ENCODE data around the gene HOXC13.

HOXC13 gene

DNA sequence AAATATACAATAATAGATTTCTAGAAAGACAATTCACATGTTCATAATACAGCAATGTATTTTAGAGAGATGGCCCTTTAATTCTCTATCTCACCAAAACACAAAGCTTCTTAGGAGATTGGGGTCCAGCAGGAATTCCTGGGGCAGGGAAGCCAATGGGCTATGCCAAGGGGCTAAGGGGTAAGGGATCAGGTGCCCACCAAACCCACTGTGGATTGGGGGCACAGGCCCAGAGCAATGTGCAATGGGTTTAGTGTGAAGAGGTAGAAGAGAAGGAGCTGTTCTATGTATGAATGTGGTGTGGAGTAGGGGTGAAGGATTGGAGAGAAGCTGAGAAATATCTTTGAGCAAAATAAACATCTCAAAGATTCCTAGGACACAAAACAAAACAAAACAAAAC, 2.6 kb downstream of the HOXC13 start:
- no peak for TF ChIP-seq EZH2phosphoT487 (IDR thresholded peaks at IDR 0.05; ENCODE audit: borderline replicate concordance, low read length)
- TF ChIP-seq, protein P1, sequence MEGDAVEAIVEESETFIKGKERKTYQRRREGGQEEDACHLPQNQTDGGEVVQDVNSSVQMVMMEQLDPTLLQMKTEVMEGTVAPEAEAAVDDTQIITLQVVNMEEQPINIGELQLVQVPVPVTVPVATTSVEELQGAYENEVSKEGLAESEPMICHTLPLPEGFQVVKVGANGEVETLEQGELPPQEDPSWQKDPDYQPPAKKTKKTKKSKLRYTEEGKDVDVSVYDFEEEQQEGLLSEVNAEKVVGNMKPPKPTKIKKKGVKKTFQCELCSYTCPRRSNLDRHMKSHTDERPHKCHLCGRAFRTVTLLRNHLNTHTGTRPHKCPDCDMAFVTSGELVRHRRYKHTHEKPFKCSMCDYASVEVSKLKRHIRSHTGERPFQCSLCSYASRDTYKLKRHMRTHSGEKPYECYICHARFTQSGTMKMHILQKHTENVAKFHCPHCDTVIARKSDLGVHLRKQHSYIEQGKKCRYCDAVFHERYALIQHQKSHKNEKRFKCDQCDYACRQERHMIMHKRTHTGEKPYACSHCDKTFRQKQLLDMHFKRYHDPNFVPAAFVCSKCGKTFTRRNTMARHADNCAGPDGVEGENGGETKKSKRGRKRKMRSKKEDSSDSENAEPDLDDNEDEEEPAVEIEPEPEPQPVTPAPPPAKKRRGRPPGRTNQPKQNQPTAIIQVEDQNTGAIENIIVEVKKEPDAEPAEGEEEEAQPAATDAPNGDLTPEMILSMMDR (IDR thresholded peaks at IDR 0.05; ENCODE audit: low read depth, low read length, poor library complexity, severe bottlenecking), result no peak
- H3K27me3 ChIP-seq (ENCODE audit: control insufficient read depth, low read length), result peaks cover 67% of the 10 kb centered on the region
- H3K27ac ChIP-seq (ENCODE audit: low read depth, low read length), result no peak overlapping the region
- H3K36me3 ChIP-seq (ENCODE audit: control insufficient read depth, low read length), result no peaks in the 10 kb centered on the region
- no peaks in the 10 kb centered on the region for H4K20me1 ChIP-seq (ENCODE audit: control insufficient read depth, insufficient read depth, low read depth, low read length)
- H3K4me3 ChIP-seq (ENCODE audit: low read length), result no peak overlapping the region
- no peaks in the 10 kb centered on the region for H3K9me2 ChIP-seq (replicated peaks; ENCODE audit: control insufficient read depth, low read length)
- H3K79me2 ChIP-seq (ENCODE audit: control insufficient read depth, low read length), result no peaks in the 10 kb centered on the region
- no peaks in the 10 kb centered on the region for H3F3A ChIP-seq (ENCODE audit: control insufficient read depth, insufficient read depth)
- H3K4me1 ChIP-seq (ENCODE audit: control insufficient read depth, low read length), result no peaks in the 10 kb centered on the region
- H3K4me2 ChIP-seq (ENCODE audit: low read length), result no peak overlapping the region
- H3K9me3 ChIP-seq (ENCODE audit: control insufficient read depth, insufficient read depth, low read length), result no peaks in the 10 kb centered on the region

DNA sequence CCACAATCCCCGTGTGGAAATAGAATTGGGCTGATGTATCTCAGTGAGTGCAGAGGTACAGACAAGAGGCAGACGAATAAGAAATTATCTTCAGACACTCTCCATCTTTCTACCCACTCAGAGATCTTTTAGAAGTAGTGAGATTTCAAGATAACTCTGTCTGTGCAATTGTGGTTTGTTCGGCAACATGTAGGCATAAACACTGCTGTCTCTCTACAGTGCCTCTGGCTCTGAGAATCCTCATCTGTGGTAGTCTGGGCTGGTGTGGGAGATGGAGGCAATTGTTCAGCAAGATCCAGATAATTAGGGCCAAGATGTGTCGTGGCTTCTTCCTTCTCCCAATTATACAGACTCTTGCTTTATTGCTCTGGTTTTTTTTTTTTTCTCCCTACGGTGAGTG, 3.1 kb downstream of the HOXC13 start:
- Histone ChIP-seq H3K9me2 (replicated peaks; ENCODE audit: control insufficient read depth, low read length) (no peaks in the 10 kb centered on the region), H3K4me1 (ENCODE audit: control insufficient read depth, low read length) (no peaks in the 10 kb centered on the region), H3K36me3 (ENCODE audit: control insufficient read depth, low read length) (no peaks in the 10 kb centered on the region), H4K20me1 (ENCODE audit: control insufficient read depth, insufficient read depth, low read depth, low read length) (no peaks in the 10 kb centered on the region), H3K4me3 (ENCODE audit: low read length) (no peak overlapping the region), H3K4me2 (ENCODE audit: low read length) (no peak overlapping the region), H3K27me3 (ENCODE audit: control insufficient read depth, low read length) (peaks cover 67% of the 10 kb centered on the region), H3K79me2 (ENCODE audit: control insufficient read depth, low read length) (no peaks in the 10 kb centered on the region), H3F3A (ENCODE audit: control insufficient read depth, insufficient read depth) (no peaks in the 10 kb centered on the region), H3K27ac (ENCODE audit: low read depth, low read length) (no peak overlapping the region), H3K9me3 (ENCODE audit: control insufficient read depth, insufficient read depth, low read length) (no peaks in the 10 kb centered on the region)
- TF ChIP-seq, protein P1 (IDR thresholded peaks at IDR 0.05; ENCODE audit: low read depth, low read length, poor library complexity, severe bottlenecking), result no peak
- no peak for TF ChIP-seq EZH2phosphoT487 (IDR thresholded peaks at IDR 0.05; ENCODE audit: borderline replicate concordance, low read length)

DNA sequence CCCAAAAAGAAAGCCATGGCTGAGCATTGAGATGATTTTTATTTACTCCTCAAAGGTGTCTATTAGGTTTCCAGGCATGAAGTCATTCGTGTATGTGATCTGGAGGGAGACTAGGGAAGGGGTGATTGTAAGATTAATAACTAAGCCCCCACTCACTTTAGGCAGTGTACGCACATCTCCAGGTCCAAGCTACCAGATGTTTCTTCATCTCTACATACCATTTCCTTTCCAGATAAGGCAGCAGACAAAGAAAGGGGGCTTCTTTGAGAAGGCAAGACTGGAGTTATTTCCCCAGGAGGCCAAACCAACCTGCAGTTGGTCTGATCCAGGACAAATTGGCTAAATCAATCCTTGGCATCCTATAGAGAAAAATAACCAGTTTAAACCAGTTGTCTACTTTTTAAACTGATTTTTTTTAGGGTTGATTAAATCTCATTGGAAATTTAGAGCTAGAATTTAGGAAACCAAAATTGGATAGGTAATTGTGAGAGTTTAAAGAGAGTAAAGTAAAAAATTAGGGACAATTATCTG, 3.9 kb downstream of the HOXC13 start:
- no peak overlapping the region for H3K27ac ChIP-seq (ENCODE audit: low read depth, low read length)
- no peaks in the 10 kb centered on the region for H3K9me2 ChIP-seq (replicated peaks; ENCODE audit: control insufficient read depth, low read length)

More for the DNA sequence above, 3.9 kb downstream of the HOXC13 start:
- Histone ChIP-seq H3K4me1 (ENCODE audit: control insufficient read depth, low read length) (no peaks in the 10 kb centered on the region), H3K9me3 (ENCODE audit: control insufficient read depth, insufficient read depth, low read length) (no peaks in the 10 kb centered on the region), H3K4me2 (ENCODE audit: low read length) (no peak overlapping the region), H3K36me3 (ENCODE audit: control insufficient read depth, low read length) (no peaks in the 10 kb centered on the region), H3K27me3 (ENCODE audit: control insufficient read depth, low read length) (peaks cover 64% of the 10 kb centered on the region), H3K79me2 (ENCODE audit: control insufficient read depth, low read length) (no peaks in the 10 kb centered on the region), H3K4me3 (ENCODE audit: low read length) (no peak overlapping the region), H4K20me1 (ENCODE audit: control insufficient read depth, insufficient read depth, low read depth, low read length) (no peaks in the 10 kb centered on the region), H3F3A (ENCODE audit: control insufficient read depth, insufficient read depth) (no peaks in the 10 kb centered on the region)
- TF ChIP-seq, protein P1 (IDR thresholded peaks at IDR 0.05; ENCODE audit: low read depth, low read length, poor library complexity, severe bottlenecking), result no peak
- TF ChIP-seq EZH2phosphoT487 (IDR thresholded peaks at IDR 0.05; ENCODE audit: borderline replicate concordance, low read length), result no peak

All from DOHH2 (cell line).